ENCODE data around the gene PI4K2A. TPM values are rescaled to one million over a fixed set of nuclear protein-coding genes. Genes with fewer than 3 reads are reported as not detected.

The PI4K2A gene
- total RNA-seq, 5 donors from 2014 or later (not counting 1 experiment from before 2014, with no cell fraction given): 9.0 to 23.1 (median 11.0) TPM

DNA sequence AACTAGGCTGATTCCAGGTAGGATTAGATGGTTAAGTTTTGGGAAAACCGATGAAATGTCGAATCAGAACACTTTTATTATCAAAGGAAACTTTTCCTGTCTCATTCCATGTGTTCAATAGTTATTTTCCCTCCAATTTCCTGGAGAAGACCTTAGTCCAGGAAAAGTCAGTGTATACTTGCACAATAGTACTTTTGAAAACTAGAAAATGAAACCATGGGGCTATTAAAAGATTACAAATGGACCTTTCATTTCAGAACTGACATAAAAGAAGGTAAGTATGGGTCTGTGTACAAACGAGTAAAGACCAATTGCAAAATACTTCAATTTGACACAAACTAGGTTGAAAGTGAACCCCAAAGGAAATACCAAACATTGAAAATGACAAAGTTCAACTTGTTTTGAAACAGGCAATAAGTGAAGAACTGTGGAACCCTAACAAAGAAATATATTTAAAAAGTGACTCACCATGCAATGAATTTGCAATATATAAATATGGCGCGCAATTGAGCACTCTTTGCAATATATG is 44.5 kb downstream of the PI4K2A start:
- Histone ChIP-seq H3K27ac (ENCODE audit: low read length) (no peak overlapping the region), H3K27me3 (replicated peaks in 1 of 2; ENCODE audit: control insufficient read depth in 2 of 2, extremely low read depth in 1 of 2, insufficient read depth in 2 of 2, low read length in 1 of 2) (no peaks in the 10 kb centered on the region), H3K36me3 (ENCODE audit: control insufficient read depth in 2 of 2, extremely low read depth in 1 of 2, insufficient read depth in 1 of 2, low read length in 1 of 2) (no peaks in the 10 kb centered on the region), H3K9me3 (no peaks in the 10 kb centered on the region), H3K4me3 (ENCODE audit: control insufficient read depth in 1 of 2, extremely low read depth in 1 of 2, low read length in 1 of 2) (no peak overlapping the region), H3K4me1 (ENCODE audit: control insufficient read depth in 1 of 2, extremely low read depth in 1 of 2, insufficient read depth in 2 of 2, low read length in 2 of 2) (peaks cover 0 to 25% of the 10 kb centered on the region in 2 experiments)
- peak overlapping the region in 1 of 2 donors; percentile 64 for H3K27ac Mint-ChIP-seq
- POLR2A ChIA-PET: interaction anchor here in 1 of 2 donors (0.6 kb wide), 1 partner anchor 17 kb away, joined by 7 read pairs; no protein-coding TSS in a partner anchor
- no peak for DNase-seq
- H3K36me3 Mint-ChIP-seq: no peaks in the 10 kb centered on the region
- no peak for ATAC-seq (replicated peaks in 1 of 4)
- H3K27me3 Mint-ChIP-seq: no peaks in the 10 kb centered on the region
- no peaks in the 10 kb centered on the region for H3K9me3 Mint-ChIP-seq
- H3K4me1 Mint-ChIP-seq: peaks cover 18 to 34% (median 22%) of the 10 kb centered on the region in 3 donors
- CTCF ChIA-PET: interaction anchor here in 1 of 2 donors (1.7 kb wide), 1 partner anchor 51 kb away, joined by 13 read pairs; the partner anchor contains the start of gene ZFYVE27
- H3K4me3 Mint-ChIP-seq: peak overlapping the region in 2 of 3 donors; percentile 4 to 31
- WGBS (ENCODE audit: insufficient coverage): 50% methylated on average over 2 of the region's 5 CpGs

DNA sequence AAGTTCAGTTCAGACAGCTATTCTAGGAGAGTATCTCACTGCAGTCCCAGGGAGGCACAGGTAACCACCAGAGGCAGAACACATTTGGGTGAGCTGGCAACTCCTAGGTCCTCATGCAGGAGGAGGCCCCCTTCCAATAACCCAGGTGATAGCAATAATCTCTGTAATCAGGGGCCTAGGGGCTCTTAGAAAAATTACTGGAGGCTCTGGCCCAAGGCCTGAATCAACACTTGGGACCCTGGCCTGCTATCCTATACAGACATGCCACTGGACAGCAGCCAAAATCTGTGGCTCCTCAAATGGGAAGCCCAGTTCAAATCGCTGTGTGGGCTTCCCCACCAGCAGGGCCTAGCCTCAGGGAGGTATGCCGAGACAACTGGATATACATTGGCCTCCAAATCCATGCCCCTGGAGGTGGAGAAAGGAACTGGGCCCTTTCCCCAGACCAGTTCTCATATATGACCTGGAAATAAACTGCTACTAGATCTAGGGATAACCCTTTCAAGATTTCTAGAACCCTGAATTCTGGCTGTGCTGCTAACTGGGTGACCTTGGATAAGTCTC is 45.0 kb downstream of the PI4K2A start:
- H3K9me3 ChIP-seq: no peaks in the 10 kb centered on the region
- peaks cover 18 to 34% (median 22%) of the 10 kb centered on the region in 3 donors for H3K4me1 Mint-ChIP-seq
- H3K4me3 Mint-ChIP-seq: peak overlapping the region in 2 of 3 donors; percentile 82 to 85
- ATAC-seq (replicated peaks in 1 of 4) (no peak), DNase-seq (no peak)
- H3K9me3 Mint-ChIP-seq: no peaks in the 10 kb centered on the region
- H3K4me3 ChIP-seq (ENCODE audit: control insufficient read depth in 1 of 2, extremely low read depth in 1 of 2, low read length in 1 of 2): no peak overlapping the region
- ChIA-PET CTCF (interaction anchor here in 1 of 2 donors (1.7 to 3.3 kb wide), 5 partner anchors 8 to 50 kb away, joined by 9 to 22 read pairs (median 13); partner anchors contain the start of gene ZFYVE27), POLR2A (no interaction called here)
- no peaks in the 10 kb centered on the region for H3K36me3 ChIP-seq (ENCODE audit: control insufficient read depth in 2 of 2, extremely low read depth in 1 of 2, insufficient read depth in 1 of 2, low read length in 1 of 2)
- H3K27me3 ChIP-seq (replicated peaks in 1 of 2; ENCODE audit: control insufficient read depth in 2 of 2, extremely low read depth in 1 of 2, insufficient read depth in 2 of 2, low read length in 1 of 2): no peaks in the 10 kb centered on the region
- H3K27ac ChIP-seq (ENCODE audit: low read length): no peak overlapping the region
- peak overlapping the region in 1 of 2 donors; percentile 64 for H3K27ac Mint-ChIP-seq
- 94% methylated on average over 2 of the region's 2 CpGs for WGBS (ENCODE audit: insufficient coverage)
- no peaks in the 10 kb centered on the region for H3K27me3 Mint-ChIP-seq
- no peaks in the 10 kb centered on the region for H3K36me3 Mint-ChIP-seq
- peaks cover 0 to 25% of the 10 kb centered on the region in 2 experiments for H3K4me1 ChIP-seq (ENCODE audit: control insufficient read depth in 1 of 2, extremely low read depth in 1 of 2, insufficient read depth in 2 of 2, low read length in 2 of 2)

DNA sequence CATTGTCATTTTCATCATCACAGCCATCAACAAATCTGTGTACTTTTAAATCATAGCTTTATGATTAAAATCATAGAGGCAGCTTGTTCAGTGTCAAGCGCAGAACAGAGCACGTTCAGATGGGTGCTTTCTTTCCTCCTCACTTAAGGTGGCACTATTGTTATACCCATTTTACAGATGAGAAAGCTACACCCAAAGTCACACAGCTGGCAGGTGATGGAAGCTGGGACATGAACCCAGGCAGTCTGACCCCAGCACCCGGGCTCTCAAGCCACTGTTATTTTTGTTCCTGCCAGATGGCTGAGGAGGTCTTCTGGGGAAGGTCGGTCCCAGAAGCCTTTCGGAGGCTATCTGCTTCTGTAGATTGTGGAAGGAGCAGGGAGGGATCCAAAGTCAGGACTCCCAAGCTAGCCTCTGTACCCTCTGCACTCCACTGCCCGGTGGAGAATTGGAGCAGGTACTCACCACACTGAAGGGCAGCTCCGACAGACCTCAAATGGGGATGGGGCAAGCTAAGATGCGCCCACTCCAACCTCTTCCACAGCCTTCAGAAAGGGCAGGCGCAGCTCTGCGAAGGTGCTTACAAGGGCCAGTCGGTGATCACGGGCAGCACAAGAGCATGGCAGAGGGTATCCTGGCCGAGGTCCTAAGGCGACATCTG is 46.0 kb downstream of the PI4K2A start:
- peak overlapping the region; percentile 82 to 88 (median 85) for H3K4me3 Mint-ChIP-seq
- CTCF ChIA-PET: interaction anchor here (0.6 to 3.3 kb wide), 13 partner anchors 9 to 919 kb away, joined by 3 to 22 read pairs (median 7); partner anchors contain the start of genes PI4K2A (in 1 of the 2) and ZFYVE27 (in 1 of the 2)
- 17% methylated on average over 13 of the region's 14 CpGs for WGBS (ENCODE audit: insufficient coverage)
- peaks cover 18 to 32% (median 22%) of the 10 kb centered on the region in 3 donors for H3K4me1 Mint-ChIP-seq
- peak in 3 of 4 experiments; percentile 20 to 38 (median 29) for ATAC-seq (replicated peaks in 1 of 4)
- H3K27ac ChIP-seq (ENCODE audit: low read length): peak overlapping the region; percentile 35
- peak overlapping the region in 1 of 2 donors; percentile 79 for H3K27ac Mint-ChIP-seq
- POLR2A ChIA-PET: interaction anchor here (1.0 to 1.3 kb wide), 3 partner anchors 12 to 50 kb away, joined by 3 to 10 read pairs (median 3); partner anchors contain the start of gene ZFYVE27 (in 1 of the 2)
- peaks cover 0 to 25% of the 10 kb centered on the region in 2 experiments for H3K4me1 ChIP-seq (ENCODE audit: control insufficient read depth in 1 of 2, extremely low read depth in 1 of 2, insufficient read depth in 2 of 2, low read length in 2 of 2)
- H3K36me3 ChIP-seq (ENCODE audit: control insufficient read depth in 2 of 2, extremely low read depth in 1 of 2, insufficient read depth in 1 of 2, low read length in 1 of 2): no peaks in the 10 kb centered on the region
- no peaks in the 10 kb centered on the region for H3K9me3 Mint-ChIP-seq
- peak overlapping the region; percentile 71 to 76 for H3K4me3 ChIP-seq (ENCODE audit: control insufficient read depth in 1 of 2, extremely low read depth in 1 of 2, low read length in 1 of 2)
- peak in 3 of 35 experiments; percentile 8 to 43 (median 14) for DNase-seq
- H3K9me3 ChIP-seq: no peaks in the 10 kb centered on the region
- no peaks in the 10 kb centered on the region for H3K36me3 Mint-ChIP-seq
- no peaks in the 10 kb centered on the region for H3K27me3 Mint-ChIP-seq
- H3K27me3 ChIP-seq (replicated peaks in 1 of 2; ENCODE audit: control insufficient read depth in 2 of 2, extremely low read depth in 1 of 2, insufficient read depth in 2 of 2, low read length in 1 of 2): no peaks in the 10 kb centered on the region

DNA sequence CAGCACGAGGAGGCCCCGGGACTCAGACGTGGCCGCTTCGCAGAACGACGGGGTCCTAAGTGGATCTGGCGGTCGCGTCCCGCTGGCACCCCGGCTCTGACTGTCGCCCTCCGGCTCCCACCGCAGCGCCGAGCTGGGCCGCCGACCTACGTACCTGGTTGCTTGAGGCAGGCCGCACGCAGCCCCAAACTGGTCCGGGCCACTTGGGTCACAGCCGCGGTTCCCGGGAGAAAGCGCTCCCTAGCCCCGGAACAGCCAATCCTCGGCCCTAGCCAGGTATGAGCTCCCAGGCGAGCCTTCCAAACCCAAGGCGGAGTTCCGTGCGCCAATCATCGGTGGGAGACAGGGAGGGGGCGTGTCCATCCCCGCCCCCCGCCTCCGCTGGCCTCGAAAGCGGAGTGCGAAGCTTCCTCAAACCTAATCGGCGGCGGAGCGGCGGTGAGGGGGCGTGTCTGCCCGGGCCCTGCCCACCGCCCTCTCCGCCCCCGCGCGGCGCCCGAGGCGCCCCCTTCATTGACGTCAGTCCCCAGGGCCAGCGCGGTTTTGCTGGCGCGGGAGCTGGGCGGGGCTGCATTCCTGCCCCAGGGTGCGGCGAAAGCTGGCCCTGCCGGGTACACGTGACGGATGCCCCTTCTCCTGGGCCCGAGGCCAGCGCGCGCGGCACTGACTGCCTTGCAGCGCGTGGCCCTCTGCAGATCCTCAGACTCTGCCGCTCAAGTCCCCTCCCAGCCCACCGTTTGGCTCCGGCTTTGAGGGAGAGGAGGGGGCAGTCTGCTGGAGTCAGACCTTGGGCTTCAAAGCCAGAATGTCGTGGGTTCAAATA is 46.7 kb downstream of the PI4K2A start, which contains the start of gene AVPI1:
TSS of gene AVPI1 (minus strand) at position 280 of the 823 bp plus-strand sequence. CDS start 7,336 bp downstream, outside the sequence.
- H3K27me3 Mint-ChIP-seq: no peaks in the 10 kb centered on the region
- H3K4me1 ChIP-seq (ENCODE audit: control insufficient read depth in 1 of 2, extremely low read depth in 1 of 2, insufficient read depth in 2 of 2, low read length in 2 of 2): peaks cover 0 to 25% of the 10 kb centered on the region in 2 experiments
- ChIA-PET POLR2A (interaction anchor here (0.6 to 1.3 kb wide), 5 partner anchors 13 to 50 kb away, joined by 3 to 10 read pairs (median 3); partner anchors contain the start of gene ZFYVE27 (in 2 of the 2)), CTCF (interaction anchor here (0.6 to 3.3 kb wide), 14 partner anchors 8 to 182 kb away, joined by 3 to 22 read pairs (median 7); partner anchors contain the start of genes PI4K2A (in 1 of the 2) and ZFYVE27 (in 1 of the 2))
- H3K36me3 ChIP-seq (ENCODE audit: control insufficient read depth in 2 of 2, extremely low read depth in 1 of 2, insufficient read depth in 1 of 2, low read length in 1 of 2): no peaks in the 10 kb centered on the region
- H3K4me3 Mint-ChIP-seq: peak within 1 kb of the TSS; percentile 82 to 88 (median 85)
- no peaks in the 10 kb centered on the region for H3K36me3 Mint-ChIP-seq
- H3K9me3 ChIP-seq: no peaks in the 10 kb centered on the region
- peak; percentile 90 to 97 (median 91) for ATAC-seq (replicated peaks in 1 of 4)
- no peaks in the 10 kb centered on the region for H3K9me3 Mint-ChIP-seq
- peak within 1 kb of the TSS; percentile 47 to 79 for H3K27ac Mint-ChIP-seq
- peak within 1 kb of the TSS; percentile 70 for H3K27ac ChIP-seq (ENCODE audit: low read length)
- peaks cover 18 to 32% (median 22%) of the 10 kb centered on the region in 3 donors for H3K4me1 Mint-ChIP-seq
- peak within 1 kb of the TSS; percentile 71 to 76 for H3K4me3 ChIP-seq (ENCODE audit: control insufficient read depth in 1 of 2, extremely low read depth in 1 of 2, low read length in 1 of 2)
- under 1% methylated on average over 73 of the region's 78 CpGs for WGBS (ENCODE audit: insufficient coverage)
- peak; percentile 82 to 97 (median 94) for DNase-seq
- H3K27me3 ChIP-seq (replicated peaks in 1 of 2; ENCODE audit: control insufficient read depth in 2 of 2, extremely low read depth in 1 of 2, insufficient read depth in 2 of 2, low read length in 1 of 2): no peaks in the 10 kb centered on the region

DNA sequence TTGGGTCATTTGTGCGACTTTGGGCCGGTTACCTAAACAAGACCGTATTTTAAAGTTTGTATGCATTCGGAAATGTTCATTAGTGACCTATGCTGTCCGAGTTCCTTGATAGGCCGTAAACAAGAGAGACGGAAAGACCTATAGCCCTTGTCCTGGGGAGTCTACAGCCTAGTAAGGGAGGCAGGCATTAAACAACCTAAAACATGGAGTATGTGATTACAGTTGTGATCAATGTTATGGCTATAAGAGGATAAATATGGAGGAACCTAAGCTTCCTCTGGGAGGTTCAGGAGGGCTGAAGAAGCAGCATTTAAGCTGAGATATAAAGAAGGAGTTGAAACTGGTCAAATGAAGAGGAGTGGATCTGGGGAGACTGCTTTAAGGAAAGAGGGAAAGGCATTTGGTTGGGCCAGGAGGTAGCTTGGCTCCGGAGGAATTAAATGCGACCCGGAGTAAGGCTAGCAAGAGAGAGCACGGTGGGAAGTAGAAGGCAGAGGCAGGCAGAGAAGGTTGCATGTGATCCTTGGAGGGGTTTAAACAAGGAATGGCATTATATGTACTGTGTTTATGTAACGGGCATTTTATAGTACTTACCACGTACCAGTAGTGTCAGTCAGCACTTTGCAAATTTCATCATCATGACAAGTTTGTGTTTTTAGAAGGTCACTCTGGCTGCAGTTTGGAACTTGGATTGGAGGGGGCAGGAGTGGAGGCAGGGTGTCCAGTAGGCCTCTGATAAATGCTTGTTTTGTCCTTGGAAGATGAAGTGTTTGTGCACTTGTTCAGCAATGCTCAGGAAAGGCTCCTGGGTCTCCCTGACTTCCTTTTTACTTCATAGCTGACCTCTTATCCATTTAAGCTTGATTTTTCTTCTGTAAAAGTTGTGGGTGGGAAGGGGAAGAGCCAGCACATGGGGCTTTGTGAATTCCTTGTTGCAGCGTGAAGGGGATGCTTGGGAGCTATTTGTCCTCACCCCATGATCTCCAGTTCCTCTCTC is 47.6 kb downstream of the PI4K2A start:
- H3K4me3 ChIP-seq (ENCODE audit: control insufficient read depth in 1 of 2, extremely low read depth in 1 of 2, low read length in 1 of 2): peak overlapping the region; percentile 71 to 76
- Mint-ChIP-seq H3K36me3 (no peaks in the 10 kb centered on the region), H3K27ac (peak overlapping the region; percentile 47 to 64), H3K4me1 (peaks cover 18 to 32% (median 22%) of the 10 kb centered on the region in 3 donors), H3K9me3 (no peaks in the 10 kb centered on the region), H3K4me3 (peak overlapping the region; percentile 82 to 88 (median 85)), H3K27me3 (no peaks in the 10 kb centered on the region)
- 86% methylated on average over 10 of the region's 14 CpGs for WGBS (ENCODE audit: insufficient coverage)
- H3K27ac ChIP-seq (ENCODE audit: low read length): peak overlapping the region; percentile 70
- H3K9me3 ChIP-seq: no peaks in the 10 kb centered on the region
- CTCF ChIA-PET: interaction anchor here (0.6 to 3.3 kb wide), 9 partner anchors 11 to 75 kb away, joined by 3 to 22 read pairs (median 9); partner anchors contain the start of gene ZFYVE27 (in 1 of the 2)
- ATAC-seq (replicated peaks in 1 of 4): no peak
- POLR2A ChIA-PET: interaction anchor here (0.6 to 1.3 kb wide), 3 partner anchors 48 to 202 kb away, joined by 4 to 10 read pairs (median 4); partner anchors contain the start of gene ZFYVE27 (in 2 of the 2)
- DNase-seq: no peak
- no peaks in the 10 kb centered on the region for H3K36me3 ChIP-seq (ENCODE audit: control insufficient read depth in 2 of 2, extremely low read depth in 1 of 2, insufficient read depth in 1 of 2, low read length in 1 of 2)
- peaks cover 0 to 25% of the 10 kb centered on the region in 2 experiments for H3K4me1 ChIP-seq (ENCODE audit: control insufficient read depth in 1 of 2, extremely low read depth in 1 of 2, insufficient read depth in 2 of 2, low read length in 2 of 2)
- H3K27me3 ChIP-seq (replicated peaks in 1 of 2; ENCODE audit: control insufficient read depth in 2 of 2, extremely low read depth in 1 of 2, insufficient read depth in 2 of 2, low read length in 1 of 2): no peaks in the 10 kb centered on the region

Data from T-cell (primary cell).